Upper lobe of left lung (tissue), 4 donors: ENCODE data around the gene LRP1B.

Experiments used
- CTCF ChIP-seq, 6 experiments: fragments of 450-650 bp in 4 of 6; fragments of 200-600 bp in 2 of 6; sonication (generic) in 2 of 6; IDR thresholded peaks; one replicate each; pipeline ENCODE4 v1.5.1; 2016 to 2019; ENCODE audit warnings: antibody characterized with exemption in 6 of 6
- EP300 ChIP-seq, 4 donors: sonication (generic); formaldehyde crosslinking; IDR thresholded peaks; one replicate each; pipeline ENCODE4 v1.5.1; 2017; ENCODE audit warnings: antibody characterized with exemption in 4 of 4, control low read depth in 2 of 4
- POLR2A ChIP-seq, 4 donors: fragments of 450-650 bp; IDR thresholded peaks; one replicate each; pipeline ENCODE4 v1.5.1; 2016 to 2017; ENCODE audit warnings: antibody characterized with exemption in 4 of 4, mild to moderate bottlenecking in 2 of 4
- POLR2AphosphoS5 ChIP-seq, 2 donors: sonication (generic); formaldehyde crosslinking; IDR thresholded peaks; one replicate each; pipeline ENCODE4 v1.5.1; 2017; ENCODE audit warnings: antibody characterized with exemption in 2 of 2

DNA sequence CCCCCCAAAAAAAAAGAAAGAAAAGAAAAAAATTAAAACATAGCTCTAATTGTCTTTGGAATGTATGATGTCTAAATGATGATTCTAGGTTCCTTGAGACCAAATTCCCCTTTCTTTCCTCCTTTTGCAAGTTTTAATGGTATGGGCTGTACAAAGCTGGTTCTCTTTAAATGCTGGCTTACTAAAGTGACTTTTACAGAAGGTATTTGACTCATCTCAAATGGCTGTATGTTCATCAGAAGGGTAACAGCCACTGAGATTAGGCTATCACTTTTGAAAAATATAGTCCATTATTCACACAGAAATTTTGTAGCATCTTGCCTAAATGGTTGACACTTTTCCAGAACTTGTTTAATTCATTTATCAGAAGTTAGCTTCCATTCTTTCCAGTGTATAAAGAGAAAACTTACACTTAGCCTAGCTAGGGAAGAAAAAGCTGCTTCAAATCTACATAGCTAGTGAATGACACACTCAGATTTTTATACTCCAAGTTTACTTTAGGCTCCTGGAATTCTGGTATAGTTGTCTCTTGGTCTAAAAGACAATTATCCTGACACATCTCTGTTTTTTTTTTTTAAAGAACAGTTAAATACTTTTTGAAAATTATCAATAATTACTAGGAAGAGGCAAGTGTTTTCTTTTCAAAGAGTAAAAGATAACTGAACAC, 622.6 kb downstream of the LRP1B start:
- TF ChIP-seq CTCF (IDR thresholded peaks at IDR 0.05) (no peak), POLR2AphosphoS5 (IDR thresholded peaks at IDR 0.05) (no peak), POLR2A (IDR thresholded peaks at IDR 0.05) (no peak), EP300 (IDR thresholded peaks at IDR 0.05) (no peak)
